ENCODE data around the gene RPL22.

GRCh38 chr1:6208723-6209660 is 9.6 kb upstream of the RPL22 start:
- TF ChIP-seq CTCF (conservative IDR thresholded peaks at IDR 0.05; ENCODE audit: low read depth, low read length) (peak; percentile 49), MXI1 (IDR thresholded peaks at IDR 0.05; ENCODE audit: borderline replicate concordance, low read depth, low read length) (peak; percentile 61; the same call in 1 of the 2 replicates), SMC3 (IDR thresholded peaks at IDR 0.05; ENCODE audit: low read depth, low read length) (no peak), POLR2A (IDR thresholded peaks at IDR 0.05; ENCODE audit: low read depth, low read length) (no peak)

All from IMR-90 (cell line).